Tibial artery (tissue), 4 donors: ENCODE data around the gene TRAPPC4.

Experiments
- DNase-seq, 2 donors: peaks; one replicate each; pipeline ENCODE4 v3.0.0-alpha.2; 2019
- H3K27ac ChIP-seq, 2 donors: fragments of 200-600 bp; sonication (generic) in 1 of 2; 1 replicate in 1 of 2; 2 replicates in 1 of 2; pipeline ENCODE4 v1.5.1; 2018 to 2019; ENCODE audit warnings: mild to moderate bottlenecking in 1 of 2
- H3K27me3 ChIP-seq, 2 donors: fragments of 200-600 bp; sonication (generic) in 1 of 2; one replicate each; pipeline versions ENCODE4 v1.5.1 to v1.6.0; 2016 to 2019
- H3K36me3 ChIP-seq, 3 donors: fragments of 200-600 bp; sonication (generic) in 2 of 3; one replicate each; pipeline ENCODE4 v1.5.1; 2016 to 2019; ENCODE audit warnings: mild to moderate bottlenecking in 2 of 3
- H3K4me1 ChIP-seq, 4 donors: fragments of 200-600 bp; sonication (generic) in 2 of 4; 1 replicate in 3 of 4; 2 replicates in 1 of 4; pipeline ENCODE4 v1.5.1; 2016 to 2019
- H3K4me3 ChIP-seq, 2 donors: fragments of 200-600 bp; sonication (generic) in 1 of 2; 1 replicate in 1 of 2; 2 replicates in 1 of 2; pipeline ENCODE4 v1.5.1; 2018 to 2019; ENCODE audit warnings: mild to moderate bottlenecking in 2 of 2
- H3K9me3 ChIP-seq, 3 donors: fragments of 200-600 bp; sonication (generic) in 1 of 3; one replicate each; pipeline ENCODE4 v1.5.1; 2016 to 2019
- CTCF ChIP-seq, 2 experiments: fragments of 200-600 bp in 1 of 2; fragments of 450-650 bp in 1 of 2; IDR thresholded peaks; one replicate each; pipeline ENCODE4 v1.5.1; 2017 to 2019; ENCODE audit warnings: antibody characterized with exemption in 2 of 2, mild to moderate bottlenecking in 1 of 2, moderate library complexity in 1 of 2
- intact Hi-C: fragments of 100-400 bp; cut with DNase I; formaldehyde crosslinking; loops from one replicate; pipeline ENCODE4 v1.15.0; 2023; ENCODE audit warnings: low total_unique reads

Gene TRAPPC4

GRCh38 chr11:119044708-119045107, 26.1 kb downstream of the TRAPPC4 start:
- no peak for TF ChIP-seq CTCF (IDR thresholded peaks at IDR 0.05)
- no peaks in the 10 kb centered on the region for H3K4me1 ChIP-seq
- H3K9me3 ChIP-seq: no peaks in the 10 kb centered on the region
- peaks cover 41 to 52% (median 48%) of the 10 kb centered on the region in 3 donors for H3K36me3 ChIP-seq
- intact Hi-C loops: loop anchor here (2.0 to 5.0 kb wide), 2 partner anchors 40 to 372 kb away; no protein-coding TSS in a partner anchor
- H3K27me3 ChIP-seq: no peaks in the 10 kb centered on the region
- DNase-seq: no peak
- H3K4me3 ChIP-seq: no peak overlapping the region
- H3K27ac ChIP-seq: no peak overlapping the region

- no peak overlapping the region for H3K4me3 ChIP-seq
- intact Hi-C loops: loop anchor here (5.0 kb wide), 1 partner anchor 374 kb away; no protein-coding TSS in a partner anchor
- no peak overlapping the region for H3K27ac ChIP-seq
- H3K36me3 ChIP-seq: peaks cover 59 to 70% (median 64%) of the 10 kb centered on the region in 3 donors
- TF ChIP-seq CTCF (IDR thresholded peaks at IDR 0.05): no peak
- H3K27me3 ChIP-seq: no peaks in the 10 kb centered on the region
- H3K4me1 ChIP-seq: no peaks in the 10 kb centered on the region
- no peak for DNase-seq
- no peaks in the 10 kb centered on the region for H3K9me3 ChIP-seq
Observed at GRCh38 chr11:119046489-119046888, 27.9 kb downstream of the TRAPPC4 start.

GRCh38 chr11:119047205-119047604, 28.6 kb downstream of the TRAPPC4 start:
- Histone ChIP-seq H3K27ac (no peak overlapping the region), H3K4me3 (no peak overlapping the region), H3K36me3 (peaks cover 66 to 77% (median 71%) of the 10 kb centered on the region in 3 donors), H3K9me3 (no peaks in the 10 kb centered on the region), H3K4me1 (no peaks in the 10 kb centered on the region), H3K27me3 (no peaks in the 10 kb centered on the region)
- no peak for DNase-seq
- intact Hi-C loops: loop anchor here (5.0 kb wide), 1 partner anchor 375 kb away; no protein-coding TSS in a partner anchor
- TF ChIP-seq CTCF (IDR thresholded peaks at IDR 0.05): no peak

- no peak overlapping the region for H3K4me3 ChIP-seq
- peaks cover 79 to 91% (median 85%) of the 10 kb centered on the region in 3 donors for H3K36me3 ChIP-seq
- no peak for DNase-seq
- H3K4me1 ChIP-seq: no peaks in the 10 kb centered on the region
- no peaks in the 10 kb centered on the region for H3K9me3 ChIP-seq
- intact Hi-C loops: loop anchor here (5.0 kb wide), 1 partner anchor 376 kb away; no protein-coding TSS in a partner anchor
- TF ChIP-seq CTCF (IDR thresholded peaks at IDR 0.05): no peak
- no peaks in the 10 kb centered on the region for H3K27me3 ChIP-seq
- no peak overlapping the region for H3K27ac ChIP-seq
Observed at GRCh38 chr11:119048644-119049043, 30.1 kb downstream of the TRAPPC4 start.

GRCh38 chr11:119049081-119049480, 30.5 kb downstream of the TRAPPC4 start:
- intact Hi-C loops: loop anchor here (5.0 kb wide), 1 partner anchor 377 kb away; no protein-coding TSS in a partner anchor
- H3K4me1 ChIP-seq: no peaks in the 10 kb centered on the region
- no peaks in the 10 kb centered on the region for H3K27me3 ChIP-seq
- DNase-seq: no peak
- no peak for TF ChIP-seq CTCF (IDR thresholded peaks at IDR 0.05)
- H3K27ac ChIP-seq: no peak overlapping the region
- H3K9me3 ChIP-seq: no peaks in the 10 kb centered on the region
- H3K36me3 ChIP-seq: peaks cover 79 to 96% (median 85%) of the 10 kb centered on the region in 3 donors
- no peak overlapping the region for H3K4me3 ChIP-seq
